ENCODE data around the gene CELSR1. TPM values are rescaled to one million over a fixed set of nuclear protein-coding genes. Genes with fewer than 3 reads are reported as not detected.
A peak's percentile ranks its signal among the peaks of the same experiment; 100 is the strongest.

The CELSR1 gene
- total RNA-seq, 2 donors from 2014 or later, result 0.14 to 0.45 TPM

- Mint-ChIP-seq H3K27ac (no peak overlapping the region), H3K9me3 (peaks cover 4% of the 10 kb centered on the region), H3K36me3 (peaks cover 11% of the 10 kb centered on the region), H3K4me1 (ENCODE audit: low read depth in 2 of 2) (peaks cover 8 to 35% of the 10 kb centered on the region in 2 donors), H3K27me3 (peaks cover 0 to 9% of the 10 kb centered on the region in 2 donors), H3K4me3 (no peak overlapping the region)
- ATAC-seq (no peak), DNase-seq (ENCODE audit: low spot score) (peak; percentile 23)
These were observed 158.1 kb downstream of the CELSR1 start for GRCh38 chr22:46379066-46379930.

- Mint-ChIP-seq H3K9me3 (peaks cover 4% of the 10 kb centered on the region), H3K27ac (no peak overlapping the region), H3K4me3 (no peak overlapping the region), H3K27me3 (peaks cover 0 to 9% of the 10 kb centered on the region in 2 donors), H3K36me3 (peaks cover 11% of the 10 kb centered on the region), H3K4me1 (ENCODE audit: low read depth in 2 of 2) (peaks cover 15 to 42% of the 10 kb centered on the region in 2 donors)
- DNase-seq (ENCODE audit: low spot score) (no peak), ATAC-seq (no peak)
These were observed 158.9 kb downstream of the CELSR1 start for GRCh38 chr22:46378426-46379065.

- peaks cover 19 to 46% of the 10 kb centered on the region in 2 donors for H3K4me1 Mint-ChIP-seq (ENCODE audit: low read depth in 2 of 2)
- ATAC-seq, result no peak
- H3K36me3 Mint-ChIP-seq, result peaks cover 11% of the 10 kb centered on the region
- H3K27me3 Mint-ChIP-seq, result peaks cover 0 to 9% of the 10 kb centered on the region in 2 donors
- H3K9me3 Mint-ChIP-seq, result peaks cover 4% of the 10 kb centered on the region
- H3K27ac Mint-ChIP-seq, result no peak overlapping the region
- H3K4me3 Mint-ChIP-seq, result no peak overlapping the region
- DNase-seq (ENCODE audit: low spot score), result no peak
These were observed 159.6 kb downstream of the CELSR1 start for GRCh38 chr22:46377525-46378425.

DNA sequence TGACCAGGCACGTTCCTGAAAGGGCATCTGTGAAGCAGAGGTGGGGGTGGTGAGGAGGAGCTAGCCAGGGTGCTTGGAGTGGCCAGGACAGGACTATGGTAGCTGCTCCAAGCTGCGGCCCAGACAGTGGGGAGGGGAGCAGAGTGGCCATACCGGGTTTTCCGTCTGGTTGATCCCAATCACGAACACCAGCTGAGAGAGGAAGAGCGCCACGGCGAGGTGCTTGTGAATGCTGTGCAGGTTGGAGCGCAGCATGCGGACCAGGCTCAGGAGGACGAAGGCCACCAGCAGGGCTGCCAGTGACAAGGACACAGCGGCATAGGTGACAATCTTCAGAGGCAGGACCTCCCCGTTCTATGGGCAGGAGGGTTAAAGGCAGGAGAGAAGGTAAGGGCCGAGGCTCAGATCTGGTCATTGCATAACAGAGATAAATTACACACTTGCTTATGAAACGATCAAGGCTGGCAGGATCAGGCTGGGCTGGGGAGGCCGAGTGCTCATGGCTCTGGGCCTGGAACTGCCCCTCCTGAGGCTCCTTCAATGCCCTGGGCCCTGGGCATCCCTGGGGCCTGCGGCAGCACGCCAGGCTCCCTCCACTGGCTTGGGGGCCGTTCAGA lies 160.4 kb downstream of the CELSR1 start:
- Mint-ChIP-seq H3K27me3 (peaks cover 0 to 9% of the 10 kb centered on the region in 2 donors), H3K4me3 (no peak overlapping the region), H3K27ac (no peak overlapping the region), H3K36me3 (peaks cover 11% of the 10 kb centered on the region), H3K4me1 (ENCODE audit: low read depth in 2 of 2) (peaks cover 24 to 54% of the 10 kb centered on the region in 2 donors), H3K9me3 (peaks cover 4% of the 10 kb centered on the region)
- ATAC-seq (no peak), DNase-seq (ENCODE audit: low spot score) (no peak)

DNA sequence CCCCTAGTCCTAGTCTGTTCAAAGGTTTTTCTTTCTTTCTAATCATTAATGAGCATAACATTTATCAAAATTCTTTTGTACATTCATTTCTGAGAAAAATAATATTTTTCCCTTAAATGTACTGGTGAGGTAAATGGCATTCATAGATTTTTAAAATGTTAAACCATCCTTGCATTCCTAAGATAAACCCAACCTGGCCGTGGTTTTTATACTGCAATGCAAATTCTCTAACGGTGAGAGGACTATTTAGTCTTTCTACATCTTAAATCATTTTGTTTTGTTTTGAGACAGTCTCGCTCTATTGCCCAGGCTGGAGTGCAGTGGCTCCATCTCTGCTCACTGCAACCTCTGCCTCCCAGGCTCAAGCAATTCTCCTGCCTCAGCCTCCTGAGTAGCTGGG lies 161.3 kb downstream of the CELSR1 start:
- Mint-ChIP-seq H3K36me3 (peaks cover 11% of the 10 kb centered on the region), H3K9me3 (peaks cover 4% of the 10 kb centered on the region), H3K27me3 (peaks cover 0 to 9% of the 10 kb centered on the region in 2 donors), H3K27ac (peak overlapping the region in 1 of 2 donors; percentile 16), H3K4me3 (peak overlapping the region; percentile 11), H3K4me1 (ENCODE audit: low read depth in 2 of 2) (peaks cover 34 to 62% of the 10 kb centered on the region in 2 donors)
- DNase-seq (ENCODE audit: low spot score) (no peak), ATAC-seq (no peak)

GRCh38 chr22:46374663-46375474 lies 162.6 kb downstream of the CELSR1 start:
- H3K27ac Mint-ChIP-seq, result peak overlapping the region; percentile 16 to 23
- H3K36me3 Mint-ChIP-seq, result peaks cover 11% of the 10 kb centered on the region
- peaks cover 0 to 7% of the 10 kb centered on the region in 2 donors for H3K27me3 Mint-ChIP-seq
- H3K9me3 Mint-ChIP-seq, result peaks cover 4% of the 10 kb centered on the region
- DNase-seq (ENCODE audit: low spot score) (no peak), ATAC-seq (no peak)
- peaks cover 42 to 66% of the 10 kb centered on the region in 2 donors for H3K4me1 Mint-ChIP-seq (ENCODE audit: low read depth in 2 of 2)
- peak overlapping the region; percentile 66 for H3K4me3 Mint-ChIP-seq

- Mint-ChIP-seq H3K27ac (peak overlapping the region; percentile 23 to 43), H3K4me3 (peak overlapping the region; percentile 66), H3K4me1 (ENCODE audit: low read depth in 2 of 2) (peaks cover 44 to 69% of the 10 kb centered on the region in 2 donors), H3K36me3 (peaks cover 11% of the 10 kb centered on the region), H3K9me3 (peaks cover 4% of the 10 kb centered on the region), H3K27me3 (peaks cover 0 to 7% of the 10 kb centered on the region in 2 donors)
- ATAC-seq (peak; percentile 34 to 43), DNase-seq (ENCODE audit: low spot score) (no peak)
These were observed 163.3 kb downstream of the CELSR1 start for GRCh38 chr22:46373921-46374662.

DNA sequence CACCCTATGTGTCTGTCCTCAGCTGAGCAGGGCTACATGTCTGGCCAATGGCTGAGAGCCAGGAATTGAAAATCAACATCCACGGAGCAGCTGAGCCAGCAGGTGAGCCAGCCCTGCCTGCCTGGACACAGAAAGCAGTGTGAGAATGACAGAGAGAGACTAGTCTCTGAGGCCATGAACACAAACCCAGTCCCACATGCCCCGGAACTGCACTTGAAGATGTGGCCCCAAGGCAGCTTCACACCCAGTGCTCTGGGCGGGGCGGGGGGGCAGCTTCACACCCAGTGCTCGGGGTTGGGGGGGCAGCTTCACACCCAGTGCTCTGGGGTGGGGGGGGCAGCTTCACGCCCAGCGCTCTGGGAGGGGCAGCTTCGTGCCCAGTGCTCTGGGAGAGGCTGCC lies 164.3 kb downstream of the CELSR1 start:
- Mint-ChIP-seq H3K27me3 (peaks cover 0 to 7% of the 10 kb centered on the region in 2 donors), H3K4me1 (ENCODE audit: low read depth in 2 of 2) (peaks cover 44 to 68% of the 10 kb centered on the region in 2 donors), H3K27ac (peak overlapping the region in 1 of 2 donors; percentile 63), H3K9me3 (peaks cover 4% of the 10 kb centered on the region), H3K36me3 (peaks cover 11% of the 10 kb centered on the region), H3K4me3 (peak overlapping the region; percentile 38)
- ATAC-seq, result peak; percentile 49 to 50
- DNase-seq (ENCODE audit: low spot score), result no peak

DNA sequence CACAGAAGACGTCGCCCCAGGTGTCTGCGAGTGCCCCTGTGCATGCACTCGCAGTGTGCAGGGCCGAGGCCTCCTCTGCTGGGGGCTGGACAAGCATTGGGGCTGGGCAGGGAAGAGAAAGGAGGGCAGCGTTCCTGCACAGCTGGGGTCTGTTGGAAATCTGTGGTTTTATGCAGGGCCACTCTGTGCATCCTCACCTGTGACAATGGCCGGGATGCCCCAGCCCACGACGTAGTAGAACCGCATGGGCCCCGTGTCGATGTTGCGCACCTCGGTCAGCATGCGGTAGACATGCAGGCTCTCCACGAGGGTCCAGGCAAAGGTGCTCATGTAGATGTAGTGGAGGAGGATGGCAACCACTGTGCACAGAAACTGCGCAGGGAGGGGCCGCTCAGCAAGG lies 164.7 kb downstream of the CELSR1 start:
- H3K9me3 Mint-ChIP-seq, result peaks cover 4% of the 10 kb centered on the region
- peak overlapping the region; percentile 38 for H3K4me3 Mint-ChIP-seq
- no peak for DNase-seq (ENCODE audit: low spot score)
- no peak for ATAC-seq
- H3K27me3 Mint-ChIP-seq, result peaks cover 0 to 7% of the 10 kb centered on the region in 2 donors
- H3K27ac Mint-ChIP-seq, result peak overlapping the region in 1 of 2 donors; percentile 63
- H3K36me3 Mint-ChIP-seq, result peaks cover 11% of the 10 kb centered on the region
- H3K4me1 Mint-ChIP-seq (ENCODE audit: low read depth in 2 of 2), result peaks cover 44 to 70% of the 10 kb centered on the region in 2 donors

GRCh38 chr22:46371623-46372226 lies 165.7 kb downstream of the CELSR1 start:
- peaks cover 11% of the 10 kb centered on the region for H3K36me3 Mint-ChIP-seq
- H3K27ac Mint-ChIP-seq, result peak overlapping the region in 1 of 2 donors; percentile 33
- peaks cover 4% of the 10 kb centered on the region for H3K9me3 Mint-ChIP-seq
- peak overlapping the region; percentile 51 for H3K4me3 Mint-ChIP-seq
- peaks cover 0 to 5% of the 10 kb centered on the region in 2 donors for H3K27me3 Mint-ChIP-seq
- DNase-seq (ENCODE audit: low spot score), result no peak
- ATAC-seq, result no peak
- H3K4me1 Mint-ChIP-seq (ENCODE audit: low read depth in 2 of 2), result peaks cover 44 to 65% of the 10 kb centered on the region in 2 donors

DNA sequence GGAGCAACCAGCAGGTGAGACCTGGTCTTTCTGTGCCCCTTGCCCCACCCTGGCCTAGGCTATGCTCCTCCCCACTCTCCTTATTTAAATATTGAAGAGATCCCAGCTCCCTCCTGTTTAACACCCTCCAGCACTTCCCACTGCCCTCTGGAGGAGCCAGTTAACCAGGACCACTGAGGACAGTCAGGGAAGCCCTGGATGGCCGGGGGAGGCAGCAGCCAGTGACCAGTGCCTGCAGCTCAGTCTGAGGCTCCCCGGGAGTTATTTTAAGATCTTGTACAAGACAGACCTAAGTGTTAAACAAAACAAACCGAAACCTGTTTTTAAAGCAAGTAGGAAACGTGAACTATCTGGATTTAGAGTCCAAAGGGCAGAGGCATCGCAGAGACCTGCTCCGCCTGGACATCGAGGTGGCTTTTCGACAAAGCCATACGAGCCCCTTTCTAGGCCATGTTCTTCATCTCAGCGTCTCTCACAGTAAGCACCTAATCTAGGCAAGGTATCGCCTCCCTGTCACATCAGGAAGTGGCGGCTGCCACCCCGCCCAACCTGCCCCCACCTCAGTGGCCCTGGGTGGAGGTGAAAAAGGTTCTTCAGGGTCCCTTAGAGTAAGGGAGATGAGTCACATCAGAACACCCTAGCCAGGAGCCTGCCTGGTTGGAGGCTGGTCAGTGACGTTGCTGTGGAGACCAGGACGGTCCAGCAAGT lies 166.7 kb downstream of the CELSR1 start:
- ATAC-seq, result peak; percentile 17 to 29
- H3K27ac Mint-ChIP-seq, result peak overlapping the region; percentile 33 to 39
- peaks cover 6% of the 10 kb centered on the region for H3K36me3 Mint-ChIP-seq
- peak overlapping the region; percentile 38 for H3K4me3 Mint-ChIP-seq
- H3K27me3 Mint-ChIP-seq, result peaks cover 0 to under 1% of the 10 kb centered on the region in 2 donors
- H3K9me3 Mint-ChIP-seq, result peaks cover under 1% of the 10 kb centered on the region
- DNase-seq (ENCODE audit: low spot score), result no peak
- H3K4me1 Mint-ChIP-seq (ENCODE audit: low read depth in 2 of 2), result peaks cover 44 to 62% of the 10 kb centered on the region in 2 donors
